Esophagus squamous epithelium (tissue), 5 donors: ENCODE measurements around the gene RNF17. TPM values are rescaled to one million over a fixed set of nuclear protein-coding genes. Genes with fewer than 3 reads are reported as not detected.
"Not testable (repeated sequence)": the region's sequence is repeated elsewhere in the genome, so short reads cannot be mapped to it uniquely, and the experiment has no call there.

Experiments used
- DNase-seq: peaks from one replicate; lab custom pipeline; 2025; lab: John Stamatoyannopoulos, UW
- H3K27ac ChIP-seq, 4 donors: fragments of 200-600 bp; sonication (generic); one replicate each; pipeline ENCODE4 v1.5.1; 2016 to 2019; ENCODE audit warnings: mild to moderate bottlenecking in 1 of 4
- H3K27me3 ChIP-seq, 4 donors: fragments of 200-600 bp; sonication (generic); 1 replicate in 3 of 4; 2 replicates in 1 of 4; pipeline versions ENCODE4 v1.5.1 to v1.6.0; 2017 to 2021; ENCODE audit warnings: antibody characterized with exemption in 1 of 4
- H3K36me3 ChIP-seq, 3 donors: fragments of 200-600 bp; sonication (generic); one replicate each; pipeline ENCODE4 v1.5.1; 2016 to 2019
- H3K4me1 ChIP-seq, 3 donors: fragments of 200-600 bp; sonication (generic); one replicate each; pipeline ENCODE4 v1.5.1; 2017 to 2019
- H3K4me3 ChIP-seq, 4 donors: fragments of 200-600 bp; sonication (generic); 1 replicate in 3 of 4; 2 replicates in 1 of 4; pipeline ENCODE4 v1.5.1; 2016 to 2019; ENCODE audit warnings: mild to moderate bottlenecking in 2 of 4, moderate library complexity in 1 of 4
- H3K9me3 ChIP-seq, 3 donors: fragments of 200-600 bp; sonication (generic); one replicate each; pipeline ENCODE4 v1.5.1; 2016 to 2019
- POLR2A ChIP-seq, 4 donors: fragments of 450-650 bp; IDR thresholded peaks; one replicate each; pipeline ENCODE4 v1.6.1; 2017; ENCODE audit warnings: antibody characterized with exemption in 4 of 4, mild to moderate bottlenecking in 4 of 4, moderate library complexity in 3 of 4
- WGBS, 2 donors: methylation state at CpG; one replicate each; pipeline ENCODE4 v1.1.5; 2018; 5-methylcytosine and 5-hydroxymethylcytosine counted together
- intact Hi-C: fragments of 100-400 bp; cut with DNase I; formaldehyde crosslinking; loops from one replicate; pipeline ENCODE4 v1.15.0; 2022
- total RNA-seq, 4 donors: library from RNA; depleted of rRNA; stranded (reverse); fragments of >200 nt; gene quantifications; one replicate each; pipeline ENCODE4 v1.1.0, GENCODE V29; 2016
- TF ChIP-seq, protein P1 (sequence below), 6 experiments: fragments of 450-650 bp in 4 of 6; fragments of 200-600 bp in 2 of 6; sonication (generic) in 2 of 6; IDR thresholded peaks; one replicate each; pipeline ENCODE4 v1.5.1; 2016 to 2019; ENCODE audit warnings: antibody characterized with exemption in 6 of 6, mild to moderate bottlenecking in 4 of 6, moderate library complexity in 4 of 6
- donor health status: DM: yes; HTN: yes; CAD: no.

The RNF17 gene
- total RNA-seq, 4 donors from 2014 or later, result 0.38 TPM; not detected in 3

- Histone ChIP-seq H3K9me3 (no peaks in the 10 kb centered on the region), H3K27me3 (no peaks in the 10 kb centered on the region), H3K4me1 (no peaks in the 10 kb centered on the region), H3K36me3 (no peaks in the 10 kb centered on the region), H3K4me3 (no peak overlapping the region), H3K27ac (no peak overlapping the region)
- 74 to 80% methylated on average over 10 of the region's 10 CpGs for WGBS, 2 donors
- no peak for TF ChIP-seq POLR2A (IDR thresholded peaks at IDR 0.05)
- TF ChIP-seq, protein P1, sequence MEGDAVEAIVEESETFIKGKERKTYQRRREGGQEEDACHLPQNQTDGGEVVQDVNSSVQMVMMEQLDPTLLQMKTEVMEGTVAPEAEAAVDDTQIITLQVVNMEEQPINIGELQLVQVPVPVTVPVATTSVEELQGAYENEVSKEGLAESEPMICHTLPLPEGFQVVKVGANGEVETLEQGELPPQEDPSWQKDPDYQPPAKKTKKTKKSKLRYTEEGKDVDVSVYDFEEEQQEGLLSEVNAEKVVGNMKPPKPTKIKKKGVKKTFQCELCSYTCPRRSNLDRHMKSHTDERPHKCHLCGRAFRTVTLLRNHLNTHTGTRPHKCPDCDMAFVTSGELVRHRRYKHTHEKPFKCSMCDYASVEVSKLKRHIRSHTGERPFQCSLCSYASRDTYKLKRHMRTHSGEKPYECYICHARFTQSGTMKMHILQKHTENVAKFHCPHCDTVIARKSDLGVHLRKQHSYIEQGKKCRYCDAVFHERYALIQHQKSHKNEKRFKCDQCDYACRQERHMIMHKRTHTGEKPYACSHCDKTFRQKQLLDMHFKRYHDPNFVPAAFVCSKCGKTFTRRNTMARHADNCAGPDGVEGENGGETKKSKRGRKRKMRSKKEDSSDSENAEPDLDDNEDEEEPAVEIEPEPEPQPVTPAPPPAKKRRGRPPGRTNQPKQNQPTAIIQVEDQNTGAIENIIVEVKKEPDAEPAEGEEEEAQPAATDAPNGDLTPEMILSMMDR (IDR thresholded peaks at IDR 0.05), result no peak
- intact Hi-C loops, result no loop called here
- no peak for DNase-seq
These were observed 38.1 kb downstream of the RNF17 start for GRCh38 chr13:24802074-24802473.

DNA sequence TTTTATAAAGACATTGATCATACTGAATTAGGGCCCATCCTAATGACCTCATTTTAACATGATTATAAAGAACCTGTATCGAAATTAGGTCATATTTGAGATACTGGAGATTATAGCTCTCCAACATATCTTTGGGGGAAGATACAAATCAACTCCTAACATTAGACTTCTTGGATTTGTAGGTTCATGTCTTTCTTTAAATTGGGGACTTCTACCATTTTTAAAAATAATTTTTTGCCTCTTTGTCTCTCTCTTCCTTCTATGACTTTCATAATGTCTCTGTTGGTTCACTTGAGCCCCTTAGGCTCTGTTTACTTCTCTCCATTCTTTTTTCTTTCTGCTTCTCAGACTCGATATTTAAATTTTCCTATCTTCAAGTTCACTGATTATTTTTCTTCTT lies 57.2 kb downstream of the RNF17 start:
- WGBS, 2 donors, result 67 to 81% methylated on average over 2 of the region's 2 CpGs
- Histone ChIP-seq H3K27me3 (peaks cover 0 to 4% (median 0%) of the 10 kb centered on the region in 4 donors), H3K4me3 (no peak overlapping the region), H3K9me3 (peaks cover 0 to 9% (median 0%) of the 10 kb centered on the region in 3 donors), H3K27ac (no peak overlapping the region), H3K4me1 (no peaks in the 10 kb centered on the region), H3K36me3 (no peaks in the 10 kb centered on the region)
- intact Hi-C loops, result no loop called here
- DNase-seq, result no peak
- TF ChIP-seq, protein P1 (IDR thresholded peaks at IDR 0.05), result no peak
- TF ChIP-seq POLR2A (IDR thresholded peaks at IDR 0.05), result no peak

DNA sequence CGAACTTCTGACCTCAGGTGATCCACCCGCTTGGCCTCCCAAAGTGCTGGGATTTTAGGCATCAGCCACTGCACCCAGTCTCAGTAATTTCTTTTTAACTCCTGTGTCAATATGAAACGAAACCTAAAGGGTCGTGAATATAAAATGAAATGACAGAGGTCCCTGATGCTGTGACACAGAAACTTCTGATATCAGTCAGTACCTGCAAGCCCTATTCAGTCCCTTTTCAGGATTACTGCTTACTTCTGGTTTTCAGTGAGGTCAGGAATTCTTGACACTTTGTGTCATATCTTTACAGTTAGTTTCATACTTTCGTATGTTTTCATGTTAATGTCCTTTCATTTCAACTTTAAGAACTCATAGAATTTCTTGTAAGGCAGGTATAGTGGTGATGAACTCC lies 58.7 kb downstream of the RNF17 start:
- H3K9me3 ChIP-seq, result peaks cover 0 to 9% (median 0%) of the 10 kb centered on the region in 3 donors
- H3K27ac ChIP-seq, result no peak overlapping the region
- peaks cover 0 to 4% (median 0%) of the 10 kb centered on the region in 4 donors for H3K27me3 ChIP-seq
- 74 to 91% methylated on average over 5 of the region's 5 CpGs for WGBS, 2 donors
- no peak for DNase-seq
- TF ChIP-seq, protein P1 (IDR thresholded peaks at IDR 0.05), result no peak
- no peak for TF ChIP-seq POLR2A (IDR thresholded peaks at IDR 0.05)
- intact Hi-C loops, result no loop called here
- H3K36me3 ChIP-seq, result no peaks in the 10 kb centered on the region
- H3K4me1 ChIP-seq, result no peaks in the 10 kb centered on the region
- no peak overlapping the region for H3K4me3 ChIP-seq

DNA sequence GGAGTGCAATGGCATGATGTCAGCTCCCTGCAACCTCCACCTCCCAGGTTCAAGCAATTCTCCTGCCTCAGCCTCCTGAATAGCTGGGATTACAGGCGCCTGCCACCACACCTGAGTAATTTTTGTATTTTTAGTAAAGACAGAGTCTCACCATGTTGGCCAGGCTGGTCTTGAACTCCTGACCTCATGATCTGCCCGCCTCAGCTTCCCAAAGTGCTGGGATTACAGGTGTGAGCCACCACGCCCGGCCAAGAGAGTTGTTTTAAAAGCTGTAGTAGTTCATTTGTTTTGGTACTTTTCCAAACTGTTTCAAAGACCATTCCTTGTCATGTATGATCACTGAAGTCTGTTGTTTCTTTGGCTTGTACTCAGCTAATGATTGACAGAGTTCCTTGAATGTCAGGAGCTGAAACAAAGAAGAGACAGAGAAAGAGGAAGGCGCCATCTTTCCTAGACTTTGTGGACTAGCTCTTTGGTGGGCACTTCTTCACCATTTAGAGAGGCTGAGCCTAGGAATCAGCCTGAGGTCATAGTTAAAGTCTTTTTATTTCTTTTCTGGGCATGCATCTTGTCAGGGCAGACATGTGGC lies 59.2 kb downstream of the RNF17 start:
- intact Hi-C loops, DNase-seq, H3K9me3 ChIP-seq, H3K4me3 ChIP-seq, H3K36me3 ChIP-seq, H3K4me1 ChIP-seq, H3K27ac ChIP-seq, H3K27me3 ChIP-seq: not testable (repeated sequence)
- WGBS, 2 donors, result 76 to 81% methylated on average over 5 of the region's 5 CpGs

DNA sequence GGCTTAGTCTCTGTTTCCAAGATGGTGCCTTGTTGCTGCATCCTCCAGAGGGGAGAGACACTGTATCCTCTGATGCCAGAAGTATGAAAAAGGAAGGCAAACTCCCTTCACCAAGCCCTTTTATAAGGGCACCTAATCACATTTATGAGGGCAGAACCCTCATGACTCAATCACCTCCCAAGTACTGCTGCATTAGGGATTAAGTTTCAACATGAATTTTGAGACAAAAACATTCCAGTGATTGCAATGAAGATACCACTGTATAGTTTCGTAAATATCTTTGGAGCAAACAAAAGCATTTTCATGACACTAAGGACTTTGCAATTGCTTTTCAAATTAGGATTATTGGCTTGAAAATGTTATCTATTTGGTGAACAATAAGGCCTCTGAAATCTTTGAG lies 63.8 kb downstream of the RNF17 start:
- Histone ChIP-seq H3K27me3 (no peaks in the 10 kb centered on the region), H3K36me3 (no peaks in the 10 kb centered on the region), H3K9me3 (no peaks in the 10 kb centered on the region), H3K4me1 (no peaks in the 10 kb centered on the region), H3K27ac (no peak overlapping the region), H3K4me3 (no peak overlapping the region)
- 61 to 80% methylated on average over 1 of the region's 1 CpG for WGBS, 2 donors
- no peak for DNase-seq
- TF ChIP-seq, protein P1 (IDR thresholded peaks at IDR 0.05), result no peak
- no peak for TF ChIP-seq POLR2A (IDR thresholded peaks at IDR 0.05)
- intact Hi-C loops, result no loop called here
